ENCODE measurements around the gene HMX3.

The HMX3 gene
- 0 to 0.09 reads per million in 2 donors for total RNA-seq

- DNase-seq = no peak
Observed at GRCh38 chr10:123135415-123136141, at the start of gene HMX3. Gene HMX3 (plus strand): TSS chr10:123135970. CDS start chr10:123136051, 81 bp downstream.

- no peak for DNase-seq
Observed at GRCh38 chr10:123086281-123086680, 49.5 kb upstream of the HMX3 start.

DNA sequence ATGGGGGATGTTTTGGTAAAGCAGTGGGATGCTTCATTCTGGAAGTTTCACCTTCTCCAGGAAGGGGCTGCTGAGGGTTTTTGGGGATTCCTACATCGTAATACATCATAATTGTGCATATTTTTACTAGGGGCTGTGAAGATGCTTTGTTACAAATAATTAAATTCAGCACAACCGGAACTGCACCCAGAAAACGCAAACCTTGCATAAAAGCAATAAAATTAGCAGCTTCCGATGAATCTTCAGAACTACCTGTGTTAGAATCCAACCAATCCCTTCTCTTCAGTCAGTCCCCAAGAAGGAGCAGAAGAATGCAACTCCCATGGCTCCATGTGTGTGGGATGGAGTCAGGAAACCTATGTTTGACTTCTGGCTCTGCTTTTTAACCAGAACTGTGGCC, 48.4 kb upstream of the HMX3 start:
- no peak for DNase-seq

- DNase-seq = no peak
Observed at GRCh38 chr10:123087786-123088185, 48.0 kb upstream of the HMX3 start.

- no peak for DNase-seq
Observed at GRCh38 chr10:123092635-123093414, 42.9 kb upstream of the HMX3 start.

- no peak for DNase-seq
Observed at GRCh38 chr10:123093489-123093888, 42.3 kb upstream of the HMX3 start.

GRCh38 chr10:123096452-123096851, 39.3 kb upstream of the HMX3 start:
- no peak for DNase-seq

DNA sequence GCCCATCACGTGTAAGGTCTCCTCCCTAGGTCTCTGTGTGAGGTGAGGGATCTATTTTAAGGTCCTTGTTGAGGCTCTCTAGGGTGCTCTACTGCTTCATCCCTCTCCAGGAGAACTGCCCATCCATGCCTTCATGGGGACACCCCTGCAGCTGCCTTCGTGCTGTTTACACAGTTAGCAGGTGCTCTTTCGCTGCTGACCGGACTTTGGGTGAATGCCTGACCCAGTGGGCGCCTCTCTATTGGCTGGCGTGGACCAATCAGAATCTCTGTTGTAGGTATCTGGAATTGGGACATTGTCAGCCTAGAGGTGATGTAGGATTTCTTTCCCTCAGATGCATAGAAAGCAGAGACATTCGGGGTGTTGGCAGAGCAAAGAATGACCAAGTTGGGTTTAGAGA, 38.7 kb upstream of the HMX3 start:
- no peak for DNase-seq

DNA sequence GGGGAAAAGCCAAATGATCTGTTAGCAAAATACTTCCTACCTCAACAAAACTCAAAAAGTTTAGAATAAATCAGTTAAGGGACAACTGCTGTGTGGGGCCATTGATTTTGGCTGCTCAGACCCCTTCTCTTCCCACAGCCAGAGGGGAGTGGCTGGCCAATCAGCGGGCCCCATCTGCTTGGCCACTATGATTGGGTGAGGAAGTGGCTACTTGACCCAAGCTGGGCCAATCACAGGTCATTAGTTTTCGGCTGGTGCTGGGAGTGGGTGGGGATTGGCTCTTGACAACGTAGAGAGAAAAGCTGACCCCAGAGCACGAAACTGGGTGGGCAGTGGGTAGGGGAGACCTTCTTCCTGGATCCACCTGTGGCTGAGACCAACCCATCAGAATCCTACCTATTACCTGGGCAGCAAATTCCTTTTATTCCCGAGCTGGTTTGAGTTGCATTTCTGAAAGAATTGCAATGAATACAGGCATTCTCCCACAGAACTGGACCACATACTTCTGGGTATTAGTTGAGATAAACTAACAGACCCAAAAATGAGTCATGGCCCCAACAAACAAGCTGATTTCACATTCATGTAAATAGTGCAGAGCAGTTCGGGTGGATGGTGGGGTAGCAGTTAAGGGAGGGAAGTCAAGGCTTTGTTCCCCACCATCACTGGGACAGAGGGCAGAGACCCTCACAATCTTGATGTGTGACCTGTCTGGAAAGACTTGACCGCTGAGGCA, 35.6 kb upstream of the HMX3 start:
- no peak for DNase-seq

DNA sequence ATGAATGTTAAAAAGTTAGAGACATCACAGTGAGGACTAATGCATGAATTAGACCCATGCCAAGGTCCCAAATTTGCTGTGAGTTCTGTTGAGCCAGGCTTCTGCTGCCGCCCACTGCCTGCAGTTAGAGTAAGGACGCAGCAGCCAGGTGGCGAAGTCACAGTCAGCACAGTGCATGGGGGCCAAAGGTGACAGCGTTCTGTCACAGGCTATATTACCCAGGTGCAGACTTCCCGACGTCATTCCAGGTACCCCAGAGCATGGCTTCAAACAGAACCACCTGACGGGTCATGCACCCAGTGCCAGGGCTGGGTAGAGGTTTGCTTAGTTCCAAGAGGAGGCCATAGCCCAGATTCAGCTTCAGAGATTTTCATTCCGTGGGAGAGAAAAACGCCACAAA, 33.9 kb upstream of the HMX3 start:
- DNase-seq = no peak

- DNase-seq = no peak
Observed at GRCh38 chr10:123102673-123103072, 33.1 kb upstream of the HMX3 start.

GRCh38 chr10:123103944-123104343, 31.8 kb upstream of the HMX3 start:
- no peak for DNase-seq

DNA sequence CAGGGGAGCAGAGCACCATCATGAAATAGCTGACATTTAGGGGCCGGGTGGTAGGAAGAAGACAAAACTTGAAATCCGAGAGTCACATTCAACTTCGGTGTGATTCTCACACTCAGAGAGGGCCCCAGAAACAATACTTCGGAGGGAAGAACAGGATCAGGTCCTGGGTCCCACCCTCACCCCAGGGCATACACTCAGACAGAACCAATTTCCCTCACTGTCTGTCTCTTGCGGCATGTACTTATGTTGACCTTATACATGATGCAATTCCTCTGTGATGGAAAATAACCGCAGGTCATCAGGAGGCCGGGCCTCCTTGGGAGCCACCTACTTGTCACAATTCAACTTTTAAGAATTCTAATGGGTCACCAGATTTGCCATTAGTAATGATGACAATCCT, 26.3 kb upstream of the HMX3 start:
- no peak for DNase-seq

GRCh38 chr10:123117644-123118417, 17.9 kb upstream of the HMX3 start:
- DNase-seq = no peak

GRCh38 chr10:123119081-123119480, 16.7 kb upstream of the HMX3 start:
- no peak for DNase-seq

GRCh38 chr10:123126246-123126645, 9.5 kb upstream of the HMX3 start:
- DNase-seq = no peak

GRCh38 chr10:123129618-123130271, 6.0 kb upstream of the HMX3 start:
- no peak for DNase-seq

DNA sequence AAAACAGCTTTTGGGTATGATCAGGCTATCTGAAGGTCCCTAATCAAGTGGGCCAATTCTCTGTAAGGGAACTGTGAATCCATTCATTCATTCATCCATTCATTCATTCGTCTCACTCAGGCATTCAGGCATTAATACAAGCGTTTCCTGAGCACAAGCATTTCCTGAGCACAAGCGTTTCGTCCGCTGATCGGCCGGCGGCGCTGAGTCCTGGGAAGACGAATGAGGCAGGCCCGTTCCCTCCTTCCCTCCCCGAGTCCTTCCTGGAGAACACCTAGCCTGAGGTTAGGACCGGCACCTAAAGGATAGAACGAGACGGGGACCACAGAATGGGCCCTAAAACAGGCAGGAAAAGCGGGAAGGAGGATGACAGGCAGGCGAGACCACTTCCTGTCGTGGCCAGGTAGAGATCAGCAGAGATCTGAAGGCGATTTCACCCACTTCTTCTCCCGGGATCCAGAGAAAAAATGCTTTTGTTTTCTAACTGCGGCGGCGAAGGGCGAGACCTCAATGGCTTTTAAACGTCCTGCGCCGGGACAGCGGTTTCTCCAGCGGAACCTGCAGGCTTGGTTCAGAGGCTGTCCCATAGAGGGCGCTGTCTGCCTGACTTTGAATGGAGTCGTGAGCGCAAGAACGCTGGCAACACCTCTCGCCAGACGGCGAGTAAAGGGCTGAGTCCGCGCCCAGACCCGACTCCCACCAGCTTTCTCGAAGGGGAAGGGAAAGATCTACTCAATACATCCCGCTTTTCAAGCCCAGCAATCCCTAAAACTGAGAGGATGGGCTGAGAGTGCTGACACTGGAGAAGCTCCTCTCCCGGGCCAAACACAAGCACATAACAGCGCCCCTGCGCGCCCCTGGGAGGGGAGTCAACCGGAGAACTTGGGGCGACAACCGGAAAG, 2.9 kb upstream of the HMX3 start:
- no peak for DNase-seq

- DNase-seq = no peak
Observed at GRCh38 chr10:123133541-123134342, 2.0 kb upstream of the HMX3 start.

DNA sequence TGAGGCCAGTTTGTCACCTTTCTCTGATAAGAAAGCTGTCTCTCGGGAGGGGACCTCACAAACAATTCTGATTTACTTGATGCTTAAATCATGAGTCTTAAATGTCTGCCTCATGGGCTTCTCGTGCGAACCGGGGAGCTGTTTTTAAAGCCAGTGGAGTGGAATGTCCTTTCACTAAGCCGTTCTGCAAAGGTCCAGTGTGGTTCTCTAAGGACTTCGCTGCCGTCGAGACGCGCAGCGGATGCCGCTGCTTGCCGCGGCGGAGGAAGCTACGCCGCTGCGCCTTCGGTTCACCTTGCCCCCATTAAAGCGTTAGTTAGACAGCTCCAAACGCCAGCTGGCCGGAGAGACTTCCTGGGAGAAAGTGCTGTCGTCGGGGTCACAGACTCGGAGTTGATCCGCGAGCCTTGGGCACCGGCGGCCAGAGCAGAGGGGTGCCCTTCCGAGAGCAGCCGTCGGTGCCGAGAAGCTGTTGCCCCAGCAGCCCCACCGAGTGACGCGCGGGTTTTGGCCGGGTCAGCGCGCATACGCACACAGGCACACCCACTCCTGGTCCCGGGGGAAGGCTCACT, 1.3 kb upstream of the HMX3 start:
- DNase-seq = no peak
